GM18526 (cell line): ENCODE results near the gene NAT16.

ENCODE experiments used
- POLR2A ChIP-seq: IDR thresholded peaks from 3 replicates; pipeline ENCODE4 v1.6.1; 2011; ENCODE audit not compliant: insufficient read length; ENCODE audit errors: extremely low read depth

Gene NAT16

GRCh38 chr7:101166648-101166908 lies 13.5 kb downstream of the NAT16 start:
- TF ChIP-seq POLR2A = no peak

GRCh38 chr7:101165958-101166647 lies 14.0 kb downstream of the NAT16 start:
- TF ChIP-seq POLR2A = no peak

- TF ChIP-seq POLR2A = no peak
Observed at GRCh38 chr7:101165075-101165957, 14.8 kb downstream of the NAT16 start, which contains the start of gene VGF. TSS of gene VGF (minus strand) at chr7:101165569. CDS start at chr7:101164843, 726 bp downstream.

GRCh38 chr7:101164071-101164840 lies 15.8 kb downstream of the NAT16 start:
- TF ChIP-seq POLR2A = no peak

GRCh38 chr7:101163279-101164070 lies 16.6 kb downstream of the NAT16 start:
- TF ChIP-seq POLR2A = no peak

GRCh38 chr7:101162551-101163278 lies 17.4 kb downstream of the NAT16 start:
- TF ChIP-seq POLR2A = no peak

- TF ChIP-seq POLR2A = no peak
Observed at GRCh38 chr7:101161692-101162471, 18.2 kb downstream of the NAT16 start.

- no peak for TF ChIP-seq POLR2A
Observed at GRCh38 chr7:101160910-101161309, 19.2 kb downstream of the NAT16 start.

- no peak for TF ChIP-seq POLR2A
Observed at GRCh38 chr7:101159696-101160674, 20.1 kb downstream of the NAT16 start.

GRCh38 chr7:101156866-101157589 lies 23.1 kb downstream of the NAT16 start:
- TF ChIP-seq POLR2A = no peak

- no peak for TF ChIP-seq POLR2A
Observed at GRCh38 chr7:101156277-101156676, 23.8 kb downstream of the NAT16 start.

GRCh38 chr7:101155303-101155702 lies 24.8 kb downstream of the NAT16 start:
- TF ChIP-seq POLR2A = no peak
